Epithelial cell of proximal tubule (primary cell): ENCODE data around the gene INSM1. TPM values are rescaled to one million over a fixed set of nuclear protein-coding genes. Genes with fewer than 3 reads are reported as not detected.

ENCODE experiments used
- DNase-seq: peaks from one replicate; pipeline ENCODE4 v3.0.0-alpha.2; 2011; ENCODE audit warnings: low read depth
- H3K4me3 ChIP-seq: 2 replicates; pipeline ENCODE4 v1.5.1; 2011; ENCODE audit warnings: low read depth, mild to moderate bottlenecking, low read length
- CTCF ChIP-seq: conservative IDR thresholded peaks from 2 replicates; pipeline ENCODE4 v1.5.1; 2012; ENCODE audit warnings: low read depth, mild to moderate bottlenecking, low read length
- total RNA-seq: library from RNA; depleted of rRNA; stranded (reverse); fragments of >200 nt; gene quantifications from 2 replicates; pipeline ENCODE4 v1.2.3, GENCODE V29; 2015

The INSM1 gene
- total RNA-seq, 1 donor from 2014 or later: not detected

GRCh38 chr20:20417876-20418676 is 50.2 kb downstream of the INSM1 start:
- no peak for TF ChIP-seq CTCF
- no peak overlapping the region for H3K4me3 ChIP-seq
- DNase-seq: no peak
